Keratinocyte (primary cell): ENCODE data around the gene IRAK2. TPM values are rescaled to one million over a fixed set of nuclear protein-coding genes. Genes with fewer than 3 reads are reported as not detected.

ENCODE experiments used
- DNase-seq: peaks from one replicate; pipeline ENCODE4 v3.0.0-alpha.2; 2011; ENCODE audit warnings: low read depth, missing footprints, low spot score
- FAIRE-seq: peaks from 2 replicates; lab custom pipeline; 2011; peaks lifted over from hg19 to GRCh38; lab: Jason Lieb, UNC
- H2AFZ ChIP-seq: 2 replicates; pipeline ENCODE4 v1.6.0; 2012; ENCODE audit warnings: low read length, control low read depth, inconsistent platforms; ENCODE audit not compliant: control insufficient read depth
- H3K27ac ChIP-seq: 2 replicates; pipeline ENCODE4 v1.5.1; 2011; ENCODE audit warnings: low read length; ENCODE audit not compliant: control insufficient read depth, insufficient read depth
- H3K27me3 ChIP-seq: 3 replicates; pipeline ENCODE4 v1.6.0; 2011; ENCODE audit warnings: low read length; ENCODE audit not compliant: control insufficient read depth, insufficient read depth; ENCODE audit errors: extremely low read depth
- H3K36me3 ChIP-seq, 2 experiments: 2 replicates in 1 of 2; 3 replicates in 1 of 2; pipeline ENCODE4 v1.5.1; 2011; ENCODE audit warnings: low read length in 2 of 2, mild to moderate bottlenecking in 1 of 2; ENCODE audit not compliant: control insufficient read depth in 2 of 2, insufficient read depth in 2 of 2; ENCODE audit errors: extremely low read depth in 1 of 2
- H3K4me1 ChIP-seq: 3 replicates; pipeline ENCODE4 v1.5.1; 2011; ENCODE audit warnings: low read length; ENCODE audit not compliant: control insufficient read depth, insufficient read depth; ENCODE audit errors: extremely low read depth
- H3K4me2 ChIP-seq: 3 replicates; pipeline ENCODE4 v1.6.0; 2011; ENCODE audit warnings: low read depth, low read length; ENCODE audit not compliant: control insufficient read depth, insufficient read depth; ENCODE audit errors: extremely low read depth
- H3K4me3 ChIP-seq, 3 experiments: fragments of 200-600 bp in 1 of 3; sonication (generic) in 1 of 3; 2 replicates in 2 of 3; 3 replicates in 1 of 3; pipeline ENCODE4 v1.5.1; 2011 to 2016; ENCODE audit warnings: low read length in 3 of 3, mild to moderate bottlenecking in 3 of 3, control low read depth in 2 of 3, inconsistent platforms in 1 of 3, low read depth in 1 of 3, mixed read lengths in 1 of 3, mixed run types in 1 of 3, moderate library complexity in 1 of 3; ENCODE audit not compliant: control insufficient read depth in 2 of 3, insufficient read depth in 2 of 3; ENCODE audit errors: extremely low read depth in 1 of 3
- H3K79me2 ChIP-seq: 2 replicates; pipeline ENCODE4 v1.6.0; 2012; ENCODE audit warnings: low read length; ENCODE audit not compliant: control insufficient read depth, insufficient read depth
- H3K9ac ChIP-seq: 3 replicates; pipeline ENCODE4 v1.6.0; 2011; ENCODE audit warnings: low read length; ENCODE audit not compliant: control insufficient read depth, insufficient read depth; ENCODE audit errors: extremely low read depth
- H3K9me1 ChIP-seq: 3 replicates; pipeline ENCODE4 v1.6.0; 2011; ENCODE audit warnings: low read length; ENCODE audit not compliant: control insufficient read depth, insufficient read depth; ENCODE audit errors: extremely low read depth
- H3K9me3 ChIP-seq: 2 replicates; pipeline ENCODE4 v1.5.1; 2012; ENCODE audit warnings: low read depth, low read length; ENCODE audit not compliant: control insufficient read depth
- H4K20me1 ChIP-seq: 3 replicates; pipeline ENCODE4 v1.6.0; 2011; ENCODE audit warnings: low read length; ENCODE audit not compliant: control insufficient read depth, insufficient read depth; ENCODE audit errors: extremely low read depth
- CTCF ChIP-seq, 3 experiments: IDR thresholded peaks in 1 of 3; conservative IDR thresholded peaks in 1 of 3; optimal IDR thresholded peaks in 1 of 3; 2 replicates in 2 of 3; 3 replicates in 1 of 3; pipeline versions ENCODE3 to v1.5.1; 2011; ENCODE audit warnings: low read length in 3 of 3, mild to moderate bottlenecking in 3 of 3, moderate library complexity in 2 of 3, control low read depth in 1 of 3, inconsistent platforms in 1 of 3; ENCODE audit not compliant: insufficient read depth in 2 of 3; ENCODE audit errors: extremely low read depth in 1 of 3
- EZH2 ChIP-seq: IDR thresholded peaks from one replicate; pipeline ENCODE4 v1.6.1; 2012; ENCODE audit warnings: inconsistent platforms, mild to moderate bottlenecking, low read length, moderate library complexity
- dilution Hi-C: fragments of 300-500 bp; cut with MboI; formaldehyde crosslinking; loops from one replicate; pipeline ENCODE4 v1.7.0; 2020; ENCODE audit warnings: low sequenced_read_pairs; ENCODE audit not compliant: extremely low pct_ligation_motif_present
- polyA plus RNA-seq, 5 experiments: library from polyadenylated mRNA; depleted of rRNA in 3 of 5; stranded (reverse) in 3 of 5; stranded (forward) in 1 of 5; unstranded in 1 of 5; fragments of >200 nt; gene quantifications; 1 replicate in 1 of 5; 2 replicates in 3 of 5; 3 replicates in 1 of 5; pipeline versions ENCODE4 v1.2.1 to v1.2.3, GENCODE V29; 2011 to 2012; ENCODE audit warnings: missing spikeins in 2 of 5, low read depth in 1 of 5, low replicate concordance in 1 of 5

IRAK2 gene
- polyA plus RNA-seq, 1 donor (not counting 4 experiments of a cell fraction or from before 2014, with no cell fraction given), result 3.5 TPM

DNA sequence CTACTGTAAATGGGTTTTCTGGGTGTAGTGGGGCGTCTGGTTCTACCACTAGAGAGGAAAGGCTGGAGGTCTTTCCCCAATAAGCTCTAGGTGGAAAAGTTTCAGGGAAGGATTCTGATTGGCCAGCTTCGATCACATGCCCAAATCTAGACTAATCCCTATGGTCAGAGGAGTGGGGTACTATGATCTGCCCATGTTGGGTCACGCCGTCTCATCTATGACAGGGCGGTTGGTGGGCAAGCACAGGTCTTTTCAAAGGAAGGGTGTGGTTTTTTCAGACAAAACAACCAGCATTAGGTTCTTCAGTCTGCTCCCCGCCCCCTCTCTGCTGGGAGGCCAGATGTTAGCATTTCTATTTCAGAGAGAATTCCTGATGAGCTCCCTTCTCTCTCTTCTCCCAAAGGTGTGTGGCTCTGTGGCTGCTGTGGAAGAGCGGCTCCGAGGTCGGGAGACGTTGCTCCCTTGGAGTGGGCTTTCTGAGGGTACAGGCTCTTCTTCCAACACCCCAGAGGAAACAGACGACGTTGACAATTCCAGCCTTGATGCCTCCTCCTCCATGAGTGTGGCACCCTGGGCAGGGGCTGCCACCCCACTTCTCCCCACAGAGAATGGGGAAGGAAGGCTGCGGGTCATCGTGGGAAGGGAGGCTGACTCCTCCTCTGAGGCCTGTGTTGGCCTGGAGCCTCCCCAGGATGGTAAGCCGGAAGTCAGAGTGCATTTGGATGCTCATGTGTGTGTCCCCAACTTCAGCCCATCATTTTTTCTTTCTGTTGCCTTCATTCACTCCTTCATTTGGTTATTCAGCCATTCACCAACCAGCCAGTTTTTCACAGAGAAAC, 73.8 kb downstream of the IRAK2 start:
- no peak for FAIRE-seq
- dilution Hi-C loops, result no loop called here

DNA sequence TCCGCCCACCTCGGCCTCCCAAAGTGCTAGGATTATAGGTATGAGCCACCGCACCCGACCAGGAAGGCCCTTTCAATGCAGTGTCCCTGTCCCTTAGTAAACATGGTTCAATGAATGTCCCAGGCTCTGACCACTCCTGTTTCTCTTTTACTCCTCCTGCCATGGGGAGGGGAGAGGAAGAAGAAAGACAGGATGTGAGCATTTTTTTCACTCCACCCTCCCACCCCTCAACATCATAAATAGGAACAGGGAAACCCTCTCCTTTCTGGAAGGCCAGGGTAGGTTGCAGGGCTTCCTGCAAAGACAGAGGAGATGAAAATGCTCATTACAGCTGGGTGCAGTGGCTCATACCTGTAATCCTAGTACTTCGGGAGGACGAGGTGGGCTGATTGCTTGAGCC, 76.1 kb downstream of the IRAK2 start:
- no peak overlapping the region for H3K27ac ChIP-seq
- no peaks in the 10 kb centered on the region for H3K9me1 ChIP-seq
- no peak overlapping the region for H3K4me3 ChIP-seq
- TF ChIP-seq CTCF (optimal IDR thresholded peaks at IDR 0.05 in 1 of 3, IDR thresholded peaks at IDR 0.05 in 1 of 3, conservative IDR thresholded peaks at IDR 0.05 in 1 of 3; ENCODE audit: extremely low read depth in 1 of 3, insufficient read depth in 2 of 3, low read length in 3 of 3) (no peak), EZH2 (no peak)
- dilution Hi-C loops, result no loop called here
- no peak for DNase-seq
- H3K27me3 ChIP-seq, result no peaks in the 10 kb centered on the region
- no peaks in the 10 kb centered on the region for H4K20me1 ChIP-seq
- peaks cover 2% of the 10 kb centered on the region for H3K4me1 ChIP-seq
- H3K79me2 ChIP-seq, result no peaks in the 10 kb centered on the region
- no peak for FAIRE-seq
- H3K36me3 ChIP-seq, result no peaks in the 10 kb centered on the region
- H3K9me3 ChIP-seq, result no peaks in the 10 kb centered on the region
- no peak overlapping the region for H2AFZ ChIP-seq
- H3K4me2 ChIP-seq, result no peak overlapping the region
- H3K9ac ChIP-seq, result no peak overlapping the region

More for the DNA sequence above, 73.8 kb downstream of the IRAK2 start:
- no peak overlapping the region for H3K4me3 ChIP-seq
- peaks cover 0 to 4% of the 10 kb centered on the region in 2 experiments for H3K36me3 ChIP-seq
- H3K27me3 ChIP-seq, result no peaks in the 10 kb centered on the region
- no peak overlapping the region for H2AFZ ChIP-seq
- no peak overlapping the region for H3K9ac ChIP-seq
- H3K27ac ChIP-seq, result no peak overlapping the region
- DNase-seq, result no peak
- no peaks in the 10 kb centered on the region for H3K9me3 ChIP-seq
- peaks cover 2% of the 10 kb centered on the region for H3K4me1 ChIP-seq
- no peak for TF ChIP-seq EZH2
- no peak for TF ChIP-seq CTCF (optimal IDR thresholded peaks at IDR 0.05 in 1 of 3, IDR thresholded peaks at IDR 0.05 in 1 of 3, conservative IDR thresholded peaks at IDR 0.05 in 1 of 3; ENCODE audit: extremely low read depth in 1 of 3, insufficient read depth in 2 of 3, low read length in 3 of 3)
- H3K4me2 ChIP-seq, result no peak overlapping the region
- H3K9me1 ChIP-seq, result no peaks in the 10 kb centered on the region
- no peaks in the 10 kb centered on the region for H3K79me2 ChIP-seq
- H4K20me1 ChIP-seq, result no peaks in the 10 kb centered on the region
